ENCODE measurements around the gene RFX8. TPM values are rescaled to one million over a fixed set of nuclear protein-coding genes. Genes with fewer than 3 reads are reported as not detected.

RFX8 gene
- total and polyA plus RNA-seq, 2 of the 8 experiments (the other 6 are each of a cell fraction or from before 2014, with no cell fraction given), result 0.60 to 0.97 TPM

GRCh38 chr2:101362316-101362715, 112.6 kb downstream of the RFX8 start:
- Histone ChIP-seq H3K79me2 (ENCODE audit: control insufficient read depth in 1 of 2, insufficient read depth in 2 of 2, low read length in 2 of 2) (no peaks in the 10 kb centered on the region), H4K8ac (ENCODE audit: extremely low read depth, insufficient read depth, low read length) (no peak overlapping the region), H3K4ac (replicated peaks; ENCODE audit: insufficient read length, low read depth, low read length) (no peak overlapping the region), H2BK20ac (ENCODE audit: low read length) (no peak overlapping the region), H3K18ac (ENCODE audit: extremely low read depth, low read length) (no peak overlapping the region), H3K23ac (ENCODE audit: insufficient read length) (no peak overlapping the region), H4K20me1 (replicated peaks in 1 of 2; ENCODE audit: control insufficient read depth in 1 of 2, insufficient read depth in 2 of 2, low read length in 2 of 2) (no peaks in the 10 kb centered on the region), H2BK12ac (ENCODE audit: low read depth, low read length) (no peak overlapping the region), H3K23me2 (ENCODE audit: low read depth, low read length) (no peaks in the 10 kb centered on the region), H3K79me1 (ENCODE audit: low read depth, low read length) (no peaks in the 10 kb centered on the region), H4K5ac (ENCODE audit: insufficient read length, low read depth, low read length) (no peak overlapping the region), H2AFZ (ENCODE audit: low read length) (no peak overlapping the region), H3K27me3 (replicated peaks in 1 of 4; ENCODE audit: control insufficient read depth in 3 of 4, extremely low read depth in 1 of 4, insufficient read depth in 3 of 4, low read length in 3 of 4) (no peaks in the 10 kb centered on the region), H3K4me3 (ENCODE audit: extremely low read depth in 1 of 4, insufficient read depth in 2 of 4, low read depth in 3 of 4, low read length in 4 of 4) (no peak overlapping the region), H3K9ac (replicated peaks in 1 of 4; ENCODE audit: extremely low read depth in 1 of 4, low read depth in 3 of 4, low read length in 3 of 4) (no peak overlapping the region), H2BK15ac (ENCODE audit: low read length) (no peak overlapping the region), H2AK5ac (ENCODE audit: low read depth, low read length) (no peak overlapping the region), H3K9me3 (ENCODE audit: insufficient read depth in 2 of 2, low read depth in 1 of 2, low read length in 1 of 2) (no peaks in the 10 kb centered on the region), H2BK120ac (replicated peaks; ENCODE audit: low read depth, low read length) (no peak overlapping the region), H3K27ac (ENCODE audit: low read depth, low read length) (no peak overlapping the region), H4K91ac (replicated peaks; ENCODE audit: insufficient read length, low read length) (no peak overlapping the region), H3K14ac (ENCODE audit: insufficient read length) (no peak overlapping the region), H2BK5ac (ENCODE audit: low read depth, low read length) (no peak overlapping the region), H3K4me1 (replicated peaks in 1 of 4; ENCODE audit: control insufficient read depth in 3 of 4, insufficient read depth in 4 of 4, low read length in 3 of 4) (peaks cover 2 to 7% (median 2%) of the 10 kb centered on the region in 4 experiments; a peak in 5 of 7 replicates), H3K56ac (replicated peaks; ENCODE audit: insufficient read length, low read depth, low read length) (no peak overlapping the region), H3K36me3 (ENCODE audit: control insufficient read depth in 2 of 4, insufficient read depth in 4 of 4, low read length in 3 of 4) (no peaks in the 10 kb centered on the region), H3K4me2 (ENCODE audit: insufficient read depth in 1 of 2, low read depth in 2 of 2, low read length in 2 of 2) (no peak overlapping the region)
- WGBS, 2 experiments (ENCODE audit: extremely low coverage in 1 of 2, insufficient coverage in 1 of 2, insufficient read length in 1 of 2, insufficient replicate concordance in 2 of 2, low coverage in 1 of 2, low lambda C conversion rate in 2 of 2, missing lambda C conversion rate in 1 of 2), result 89% methylated on average over 3 of the region's 3 CpGs; no CpG with 5 or more reads in 1 of the 2 experiments
- TF ChIP-seq SIRT6 (IDR thresholded peaks at IDR 0.05; ENCODE audit: low read length) (no peak), TAF1 (IDR thresholded peaks at IDR 0.05; ENCODE audit: low read depth, low read length) (no peak), PHF8 (conservative IDR thresholded peaks at IDR 0.05; ENCODE audit: low read depth, low read length) (no peak)
- FAIRE-seq (no peak), DNase-seq (ENCODE audit: low read depth in 1 of 2, low spot score in 2 of 2) (no peak)
- ChIA-PET CTCF (ENCODE audit: partially characterized antibody) (interaction anchor here (0.8 to 4.8 kb wide), 9 partner anchors 12 to 1156 kb away, joined by 3 to 33 read pairs (median 5); partner anchors contain the start of gene CREG2), POLR2A (ENCODE audit: partially characterized antibody) (interaction anchor here (1.9 kb wide), 1 partner anchor 19 kb away, joined by 5 read pairs; no protein-coding TSS in a partner anchor)

Measured in H1 (cell line).